Liver (tissue), 3 donors: ENCODE measurements around the gene CLDN12.

Experiments used
- HNF4A ChIP-seq, 2 donors: conservative IDR thresholded peaks; 2 replicates each; pipeline ENCODE4 v1.6.1; 2016; ENCODE audit warnings: antibody characterized with exemption in 2 of 2, mild to moderate bottlenecking in 2 of 2
- RAD21 ChIP-seq, 2 donors: IDR thresholded peaks; 2 replicates each; pipeline ENCODE4 v1.6.1; 2016; ENCODE audit warnings: antibody characterized with exemption in 2 of 2, mild to moderate bottlenecking in 2 of 2
- RXRA ChIP-seq, 2 donors: IDR thresholded peaks; 2 replicates each; pipeline ENCODE4 v1.6.1; 2017 to 2018; ENCODE audit warnings: antibody characterized with exemption in 2 of 2, mild to moderate bottlenecking in 1 of 2
- TAF1 ChIP-seq: conservative IDR thresholded peaks from 2 replicates; pipeline ENCODE4 v1.6.1; 2016; ENCODE audit warnings: antibody characterized with exemption, mild to moderate bottlenecking
- YY1 ChIP-seq: IDR thresholded peaks from 2 replicates; pipeline ENCODE4 v1.6.1; 2016; ENCODE audit warnings: antibody characterized with exemption, mild to moderate bottlenecking
- TF ChIP-seq, protein P1 (sequence below): fragments of 150-350 bp; IDR thresholded peaks from 2 replicates; pipeline ENCODE4 v1.5.1; 2017; ENCODE audit warnings: improper control_type of control experiment, low read depth, low read length; ENCODE audit not compliant: missing input control
- TF ChIP-seq, protein P2 (sequence below): IDR thresholded peaks from 2 replicates; pipeline ENCODE4 v1.6.1; 2016; ENCODE audit warnings: antibody characterized with exemption
- TF ChIP-seq, protein P3 (sequence below): IDR thresholded peaks from 2 replicates; pipeline ENCODE4 v1.6.1; 2016; ENCODE audit warnings: antibody characterized with exemption, mild to moderate bottlenecking
- donor health status: healthy.
- donor health status: healthy.

DNA sequence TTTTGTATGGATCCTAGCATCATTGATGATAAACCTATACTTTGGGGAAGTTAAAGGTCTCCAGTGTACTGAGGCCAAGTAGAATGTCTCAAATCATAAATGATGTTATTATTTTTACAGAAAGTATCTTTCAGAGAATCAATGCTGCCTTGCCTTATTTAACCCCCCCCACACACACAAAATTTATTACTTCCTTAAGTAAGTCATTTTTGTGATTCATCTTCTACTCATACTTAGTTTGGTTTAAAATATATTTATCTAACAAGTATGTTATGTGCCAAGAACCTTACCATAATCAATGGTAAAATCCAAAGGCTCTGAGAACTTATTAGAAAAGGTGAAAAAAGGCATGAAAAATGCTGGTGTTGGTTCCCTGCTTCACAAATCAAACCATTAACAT, 18.8 kb upstream of the CLDN12 start:
- TF ChIP-seq, protein P1, sequence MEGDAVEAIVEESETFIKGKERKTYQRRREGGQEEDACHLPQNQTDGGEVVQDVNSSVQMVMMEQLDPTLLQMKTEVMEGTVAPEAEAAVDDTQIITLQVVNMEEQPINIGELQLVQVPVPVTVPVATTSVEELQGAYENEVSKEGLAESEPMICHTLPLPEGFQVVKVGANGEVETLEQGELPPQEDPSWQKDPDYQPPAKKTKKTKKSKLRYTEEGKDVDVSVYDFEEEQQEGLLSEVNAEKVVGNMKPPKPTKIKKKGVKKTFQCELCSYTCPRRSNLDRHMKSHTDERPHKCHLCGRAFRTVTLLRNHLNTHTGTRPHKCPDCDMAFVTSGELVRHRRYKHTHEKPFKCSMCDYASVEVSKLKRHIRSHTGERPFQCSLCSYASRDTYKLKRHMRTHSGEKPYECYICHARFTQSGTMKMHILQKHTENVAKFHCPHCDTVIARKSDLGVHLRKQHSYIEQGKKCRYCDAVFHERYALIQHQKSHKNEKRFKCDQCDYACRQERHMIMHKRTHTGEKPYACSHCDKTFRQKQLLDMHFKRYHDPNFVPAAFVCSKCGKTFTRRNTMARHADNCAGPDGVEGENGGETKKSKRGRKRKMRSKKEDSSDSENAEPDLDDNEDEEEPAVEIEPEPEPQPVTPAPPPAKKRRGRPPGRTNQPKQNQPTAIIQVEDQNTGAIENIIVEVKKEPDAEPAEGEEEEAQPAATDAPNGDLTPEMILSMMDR: no peak
- TF ChIP-seq, protein P2, sequence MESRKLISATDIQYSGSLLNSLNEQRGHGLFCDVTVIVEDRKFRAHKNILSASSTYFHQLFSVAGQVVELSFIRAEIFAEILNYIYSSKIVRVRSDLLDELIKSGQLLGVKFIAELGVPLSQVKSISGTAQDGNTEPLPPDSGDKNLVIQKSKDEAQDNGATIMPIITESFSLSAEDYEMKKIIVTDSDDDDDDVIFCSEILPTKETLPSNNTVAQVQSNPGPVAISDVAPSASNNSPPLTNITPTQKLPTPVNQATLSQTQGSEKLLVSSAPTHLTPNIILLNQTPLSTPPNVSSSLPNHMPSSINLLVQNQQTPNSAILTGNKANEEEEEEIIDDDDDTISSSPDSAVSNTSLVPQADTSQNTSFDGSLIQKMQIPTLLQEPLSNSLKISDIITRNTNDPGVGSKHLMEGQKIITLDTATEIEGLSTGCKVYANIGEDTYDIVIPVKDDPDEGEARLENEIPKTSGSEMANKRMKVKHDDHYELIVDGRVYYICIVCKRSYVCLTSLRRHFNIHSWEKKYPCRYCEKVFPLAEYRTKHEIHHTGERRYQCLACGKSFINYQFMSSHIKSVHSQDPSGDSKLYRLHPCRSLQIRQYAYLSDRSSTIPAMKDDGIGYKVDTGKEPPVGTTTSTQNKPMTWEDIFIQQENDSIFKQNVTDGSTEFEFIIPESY: no peak
- no peak for TF ChIP-seq TAF1
- TF ChIP-seq, protein P3, sequence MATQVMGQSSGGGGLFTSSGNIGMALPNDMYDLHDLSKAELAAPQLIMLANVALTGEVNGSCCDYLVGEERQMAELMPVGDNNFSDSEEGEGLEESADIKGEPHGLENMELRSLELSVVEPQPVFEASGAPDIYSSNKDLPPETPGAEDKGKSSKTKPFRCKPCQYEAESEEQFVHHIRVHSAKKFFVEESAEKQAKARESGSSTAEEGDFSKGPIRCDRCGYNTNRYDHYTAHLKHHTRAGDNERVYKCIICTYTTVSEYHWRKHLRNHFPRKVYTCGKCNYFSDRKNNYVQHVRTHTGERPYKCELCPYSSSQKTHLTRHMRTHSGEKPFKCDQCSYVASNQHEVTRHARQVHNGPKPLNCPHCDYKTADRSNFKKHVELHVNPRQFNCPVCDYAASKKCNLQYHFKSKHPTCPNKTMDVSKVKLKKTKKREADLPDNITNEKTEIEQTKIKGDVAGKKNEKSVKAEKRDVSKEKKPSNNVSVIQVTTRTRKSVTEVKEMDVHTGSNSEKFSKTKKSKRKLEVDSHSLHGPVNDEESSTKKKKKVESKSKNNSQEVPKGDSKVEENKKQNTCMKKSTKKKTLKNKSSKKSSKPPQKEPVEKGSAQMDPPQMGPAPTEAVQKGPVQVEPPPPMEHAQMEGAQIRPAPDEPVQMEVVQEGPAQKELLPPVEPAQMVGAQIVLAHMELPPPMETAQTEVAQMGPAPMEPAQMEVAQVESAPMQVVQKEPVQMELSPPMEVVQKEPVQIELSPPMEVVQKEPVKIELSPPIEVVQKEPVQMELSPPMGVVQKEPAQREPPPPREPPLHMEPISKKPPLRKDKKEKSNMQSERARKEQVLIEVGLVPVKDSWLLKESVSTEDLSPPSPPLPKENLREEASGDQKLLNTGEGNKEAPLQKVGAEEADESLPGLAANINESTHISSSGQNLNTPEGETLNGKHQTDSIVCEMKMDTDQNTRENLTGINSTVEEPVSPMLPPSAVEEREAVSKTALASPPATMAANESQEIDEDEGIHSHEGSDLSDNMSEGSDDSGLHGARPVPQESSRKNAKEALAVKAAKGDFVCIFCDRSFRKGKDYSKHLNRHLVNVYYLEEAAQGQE: no peak
- no peak for TF ChIP-seq RAD21 (IDR thresholded peaks at IDR 0.05)
- no peak for TF ChIP-seq RXRA (IDR thresholded peaks at IDR 0.05)
- no peak for TF ChIP-seq YY1
- TF ChIP-seq HNF4A (conservative IDR thresholded peaks at IDR 0.05): no peak
